ENCODE data around the gene RINL.

RINL gene

DNA sequence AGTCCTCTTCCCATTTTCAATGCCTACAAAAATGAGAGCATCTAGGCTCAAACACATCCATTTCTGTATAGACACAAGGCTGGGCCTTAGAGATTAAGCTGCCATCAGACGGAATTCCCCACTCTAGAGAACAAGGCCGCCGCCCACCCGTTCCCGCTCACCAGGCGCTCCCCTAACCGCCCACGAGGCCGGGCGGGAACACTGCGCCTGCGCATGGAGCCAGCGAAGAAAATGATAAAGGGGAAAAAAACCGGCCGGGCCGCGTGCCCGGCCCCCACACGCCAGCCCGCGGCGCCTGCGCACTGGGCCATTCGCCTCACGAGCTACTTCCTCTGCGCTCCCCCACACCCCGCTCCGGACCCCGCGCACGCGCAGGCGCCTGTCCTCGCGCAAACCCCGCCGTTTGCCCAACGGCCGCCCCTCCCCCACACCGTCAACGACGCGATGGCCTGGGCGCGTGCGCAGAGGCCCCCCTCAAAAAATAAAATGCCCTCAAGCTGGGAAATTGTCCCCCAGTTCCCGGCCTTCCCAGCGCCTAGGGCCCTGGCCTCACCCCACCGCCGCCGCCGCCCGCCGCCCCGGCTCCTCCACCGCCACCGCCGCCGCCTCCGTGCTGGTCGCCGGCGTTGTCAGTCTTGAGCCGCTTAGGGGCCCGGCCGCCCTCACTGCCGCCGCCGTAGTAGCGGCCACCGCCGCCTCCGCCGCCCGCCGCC lies 28.8 kb downstream of the RINL start:
- peak; percentile 98 to 99 for DNase-seq (ENCODE audit: low read depth in 2 of 2)

DNA sequence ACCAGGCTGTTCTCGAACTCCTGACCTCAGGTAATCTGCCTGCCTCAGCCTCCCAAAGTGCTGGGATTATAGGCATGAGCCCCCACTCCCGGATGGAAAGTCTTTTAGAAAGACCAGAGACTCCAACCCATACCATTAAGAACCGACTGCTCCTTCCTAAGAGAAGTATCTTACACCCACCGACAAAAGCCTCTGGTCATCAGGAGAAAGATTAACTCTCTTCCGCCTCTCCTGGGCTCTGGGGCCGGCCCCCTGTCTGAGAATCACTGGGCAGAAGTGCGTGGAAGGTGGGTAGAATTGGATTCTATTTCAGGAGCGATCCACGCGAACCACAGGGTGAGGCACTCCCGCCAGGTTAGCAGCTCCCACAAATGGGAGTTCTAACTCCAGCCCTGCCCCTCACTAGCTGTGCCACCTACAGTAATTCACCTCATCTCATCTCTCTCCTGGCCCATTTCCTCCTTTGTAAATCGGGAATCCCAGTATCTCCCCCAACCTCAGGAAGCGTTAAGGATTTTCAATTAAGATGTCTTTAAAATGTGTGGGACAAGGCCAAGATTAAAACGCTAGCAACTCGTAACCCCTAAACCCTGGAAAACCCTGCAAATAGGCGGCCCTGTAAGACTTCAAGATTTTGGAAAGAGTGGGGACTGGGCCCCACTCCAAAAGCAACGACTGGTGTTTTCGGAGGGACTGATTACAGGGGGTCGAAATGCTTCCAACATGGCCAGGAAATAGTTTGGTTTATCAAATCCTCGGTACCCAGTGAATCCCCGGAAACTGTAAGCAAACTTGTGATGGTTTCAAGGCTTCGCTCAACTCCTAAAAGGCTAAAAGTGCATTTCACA lies 29.6 kb downstream of the RINL start:
- no peak for DNase-seq (ENCODE audit: low read depth in 2 of 2)

DNA sequence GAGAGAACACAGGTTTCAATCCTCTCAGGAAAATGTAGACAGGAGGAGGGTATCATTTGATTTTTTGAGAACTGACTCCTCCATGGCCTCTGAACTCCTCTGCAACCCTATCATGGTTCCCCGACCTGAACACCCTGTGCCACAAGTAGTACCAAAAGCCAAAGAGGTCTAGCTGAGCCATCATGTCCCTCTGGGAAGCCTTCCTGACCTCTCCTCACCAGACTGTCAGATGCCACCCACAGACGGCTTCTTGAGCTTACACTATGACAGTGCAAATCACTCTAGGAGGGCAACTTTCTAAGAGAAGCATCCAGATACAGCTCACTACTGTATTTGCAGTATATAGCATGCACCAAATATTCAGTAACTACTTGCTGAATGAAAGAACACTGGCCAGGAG lies 32.0 kb downstream of the RINL start:
- no peak for DNase-seq (ENCODE audit: low read depth in 2 of 2)

DNA sequence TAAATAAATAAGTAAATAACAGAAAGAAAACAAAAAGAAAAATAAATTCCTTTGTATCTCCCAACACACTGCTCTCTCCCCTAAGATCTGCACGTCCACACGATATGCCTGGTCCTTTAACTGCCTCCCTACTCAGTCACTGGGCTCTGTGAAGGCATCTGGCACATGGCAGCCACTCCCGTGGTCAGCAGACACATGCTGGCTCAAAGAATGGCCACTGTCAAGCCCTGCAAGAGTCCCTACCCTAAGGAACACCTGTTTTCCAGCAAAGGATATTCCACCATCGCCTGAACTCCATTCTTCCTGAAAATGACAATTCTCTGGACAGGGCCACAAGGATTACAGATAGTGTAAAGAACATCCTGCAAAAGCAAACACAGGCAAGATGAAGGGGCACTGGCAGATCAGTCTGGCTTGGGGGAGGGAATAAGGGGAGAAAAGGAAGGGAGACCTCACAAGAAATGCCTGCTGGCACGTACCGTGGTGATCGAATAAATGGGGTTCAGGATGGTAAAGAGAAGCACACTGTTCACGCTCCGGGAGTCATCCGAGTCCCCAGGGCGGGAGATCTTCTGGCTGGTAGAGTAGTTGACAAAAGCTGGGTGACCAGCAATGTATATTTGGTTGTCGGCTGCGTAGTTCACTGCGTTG lies 32.6 kb downstream of the RINL start:
- no peak for DNase-seq (ENCODE audit: low read depth in 2 of 2)

DNA sequence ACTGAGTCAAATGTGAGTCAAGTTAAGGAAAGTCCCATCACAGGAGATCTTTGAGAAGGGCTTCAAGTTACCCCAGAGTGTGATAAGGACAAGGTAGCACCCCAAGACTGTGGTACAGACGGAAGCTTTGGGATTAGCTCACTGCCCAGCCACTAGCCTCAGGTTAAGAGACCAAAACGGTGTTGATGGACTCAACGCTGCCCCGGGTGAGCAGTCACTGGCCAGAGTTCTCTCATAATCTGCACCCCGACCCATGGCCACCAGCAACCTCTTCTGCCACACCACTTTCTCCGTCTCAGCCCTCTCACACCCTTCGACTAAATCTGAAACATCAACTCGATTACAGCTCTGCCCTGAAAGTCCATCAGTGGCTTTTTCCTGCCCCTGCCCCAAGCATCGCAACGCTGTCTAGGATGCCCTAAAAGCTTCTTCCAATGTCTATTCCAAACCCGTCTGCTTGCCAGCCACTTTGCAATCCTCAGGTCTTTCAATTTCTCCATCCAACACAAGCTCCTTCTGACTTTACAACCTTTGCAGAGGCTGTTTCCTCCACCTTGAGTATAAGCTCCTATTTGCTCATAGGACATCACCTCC lies 33.9 kb downstream of the RINL start:
- DNase-seq (ENCODE audit: low read depth in 2 of 2): no peak

DNA sequence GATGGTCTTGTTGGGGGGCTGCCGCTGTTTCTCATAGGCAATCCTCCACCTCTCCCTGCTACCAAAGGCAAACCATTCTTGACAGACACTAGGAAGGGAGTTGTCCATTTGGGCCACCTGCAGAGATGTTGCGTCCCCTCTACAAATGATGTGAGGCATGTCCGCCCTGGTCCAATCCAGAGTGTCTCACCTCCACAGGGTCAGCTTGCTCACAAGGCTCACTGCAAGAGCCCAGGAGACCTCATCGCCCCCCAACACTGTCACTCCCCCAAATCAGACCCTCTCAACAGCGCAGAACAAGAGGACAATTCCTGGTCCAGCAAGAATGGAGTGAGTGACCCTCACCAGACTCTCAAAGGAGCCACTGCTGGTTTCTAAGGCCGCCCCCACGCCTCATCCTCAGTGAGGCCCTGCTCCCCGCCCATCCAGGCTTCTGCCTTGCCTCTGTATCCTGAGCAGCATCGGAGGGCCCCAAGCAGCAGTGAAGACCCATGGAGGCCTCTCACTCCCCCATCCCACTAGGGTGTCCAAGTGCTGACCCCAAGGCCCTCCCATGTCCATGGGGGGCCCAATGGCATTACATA lies 34.8 kb downstream of the RINL start:
- no peak for DNase-seq (ENCODE audit: low read depth in 2 of 2)

DNA sequence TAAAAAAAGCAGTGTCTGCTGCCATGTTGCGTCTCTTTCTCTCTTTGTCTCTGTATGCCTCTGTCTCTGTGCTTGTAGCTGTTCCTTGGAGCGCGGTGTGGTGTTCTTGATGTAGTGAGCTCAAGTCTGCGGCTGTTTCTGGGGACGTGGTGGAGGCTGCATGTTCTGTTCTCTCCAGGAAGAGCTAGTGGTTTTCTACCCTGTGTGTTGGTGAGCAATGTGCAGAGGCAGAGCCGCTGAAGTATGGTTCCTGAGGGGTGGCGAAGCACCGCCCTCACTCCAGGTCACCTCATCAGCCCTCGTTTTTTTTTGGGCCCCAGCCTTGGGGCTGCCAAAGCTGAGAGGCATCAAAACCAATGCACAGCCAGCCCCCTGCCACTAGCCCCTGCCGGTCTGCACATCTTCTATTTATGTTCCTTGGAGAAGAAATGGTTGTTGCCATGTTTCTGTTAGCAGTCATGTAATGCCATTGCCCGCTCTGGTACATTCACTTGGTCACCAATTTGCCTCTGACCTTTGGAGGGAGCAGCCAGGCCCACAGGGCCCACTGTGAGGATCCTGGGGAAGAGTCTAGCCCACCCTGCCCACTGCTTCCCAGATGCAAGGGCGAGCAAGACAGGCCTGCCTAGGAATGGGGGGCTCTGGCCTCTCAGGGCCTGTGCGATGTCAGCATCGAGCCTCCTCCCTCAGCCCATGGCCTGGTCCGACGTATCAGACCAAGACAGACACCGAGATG lies 35.5 kb downstream of the RINL start:
- DNase-seq (ENCODE audit: low read depth in 2 of 2): peak; percentile 53 to 60

DNA sequence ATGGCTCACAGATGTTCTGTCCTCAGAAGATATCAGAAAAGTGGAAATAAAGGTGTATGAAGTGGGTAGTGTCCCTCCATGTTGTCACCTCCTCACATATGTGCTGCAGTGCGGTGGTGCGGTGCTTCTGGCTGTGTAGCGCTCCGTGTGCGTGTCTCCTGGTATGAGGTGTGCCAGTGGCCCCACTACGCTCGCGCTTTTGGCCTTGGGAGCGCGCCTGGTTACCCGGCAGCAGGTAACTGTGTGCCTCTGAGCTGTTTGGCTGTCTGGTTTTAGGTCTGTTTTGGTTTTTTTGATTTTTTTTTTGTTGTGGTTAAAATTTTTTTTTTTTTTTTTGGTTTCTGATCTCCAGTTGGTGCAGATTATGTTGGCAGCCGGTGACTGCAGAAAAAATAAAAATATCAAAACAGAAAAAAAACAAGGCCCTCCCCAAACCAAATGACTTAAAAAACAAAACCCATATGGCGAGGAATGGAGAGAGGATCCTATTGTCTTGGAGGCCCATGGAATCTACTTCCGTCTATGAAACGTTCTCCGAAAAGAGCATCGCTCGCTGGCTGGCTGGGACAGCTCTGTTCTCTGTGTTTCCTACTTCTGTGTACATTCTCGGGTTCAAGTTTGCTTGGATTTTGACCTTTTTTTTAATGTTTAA lies 36.2 kb downstream of the RINL start:
- no peak for DNase-seq (ENCODE audit: low read depth in 2 of 2)

DNA sequence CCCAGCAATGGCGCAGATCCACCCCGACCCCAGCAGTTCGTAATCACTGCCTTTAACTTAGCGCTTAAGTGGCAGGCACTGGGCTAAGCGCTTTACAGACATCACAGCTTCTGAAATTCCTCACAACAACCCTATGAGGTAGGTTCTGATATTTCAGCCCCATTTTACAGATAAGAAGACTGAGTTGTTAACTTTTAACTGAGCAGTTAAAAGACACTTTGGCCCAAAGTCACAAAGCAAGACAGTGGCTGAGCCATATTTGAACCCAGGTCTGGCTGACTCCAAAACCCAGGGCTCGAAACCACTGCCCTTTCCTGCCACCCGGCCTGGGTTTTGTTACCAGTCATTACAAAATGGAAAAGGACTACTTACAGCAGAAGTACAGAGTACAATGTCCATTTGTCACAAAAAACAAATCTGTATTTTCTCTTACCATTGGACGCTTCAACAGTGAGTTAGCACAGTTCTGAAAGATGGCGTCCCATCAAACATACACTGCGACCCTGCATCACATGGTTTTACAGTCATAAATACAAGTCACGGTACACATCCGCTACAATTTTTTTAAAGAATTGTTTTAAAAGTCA lies 36.8 kb downstream of the RINL start:
- no peak for DNase-seq (ENCODE audit: low read depth in 2 of 2)

DNA sequence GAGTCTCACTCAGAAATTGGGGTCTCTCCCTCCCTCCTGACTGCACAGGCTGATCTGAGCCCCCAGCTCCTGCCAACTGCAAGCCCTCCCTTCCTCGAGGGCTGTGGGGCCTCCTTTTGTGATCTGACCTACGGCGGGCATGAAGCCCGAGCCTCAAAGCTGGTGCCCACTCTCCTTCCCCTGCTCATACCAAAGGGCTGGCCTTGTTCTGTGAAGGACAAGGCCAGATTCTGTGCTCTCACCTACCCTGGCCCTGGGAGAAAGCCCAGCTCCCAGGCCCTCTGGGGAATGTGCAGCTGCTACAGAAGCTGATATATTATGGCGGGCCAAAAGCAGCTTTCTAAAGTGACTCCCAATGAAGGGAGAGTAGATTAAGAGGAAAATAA lies 37.5 kb downstream of the RINL start:
- DNase-seq (ENCODE audit: low read depth in 2 of 2): no peak

DNA sequence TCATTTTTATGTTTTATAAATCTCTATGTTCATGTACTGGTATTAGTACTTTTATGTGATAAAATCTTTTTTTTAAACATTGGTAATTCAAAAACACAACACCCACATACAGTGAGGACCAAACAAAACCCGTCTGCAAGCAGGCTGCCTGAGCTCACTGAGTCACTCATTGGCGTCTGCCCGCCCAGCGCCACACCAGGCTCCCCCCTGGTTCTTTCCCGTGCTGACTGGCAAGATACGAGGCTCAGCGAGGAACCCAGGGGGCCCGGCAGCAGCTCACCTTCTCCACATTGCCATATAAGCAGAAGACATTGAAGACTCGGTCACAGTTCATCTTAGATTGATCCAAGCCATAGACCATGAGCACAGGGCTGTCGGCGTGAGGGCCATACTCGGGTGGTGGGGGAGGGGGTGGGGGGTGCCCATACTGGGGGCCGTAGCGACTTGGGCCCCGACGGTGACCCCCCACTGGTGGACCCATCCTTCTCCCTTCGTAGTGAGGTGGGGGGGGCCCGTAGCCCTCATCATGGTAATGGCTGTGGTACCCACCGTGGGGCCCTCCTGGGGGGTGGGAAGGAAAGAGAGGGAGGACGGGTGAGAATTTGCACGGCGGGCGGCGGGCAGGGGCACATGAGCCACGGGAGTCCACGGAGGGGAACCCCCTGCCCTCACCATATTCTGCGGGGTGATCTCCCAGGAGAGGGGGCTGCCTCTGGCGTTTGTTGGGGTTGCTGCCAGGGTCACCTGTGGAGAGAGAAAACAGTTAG lies 38.1 kb downstream of the RINL start:
- DNase-seq (ENCODE audit: low read depth in 2 of 2): no peak

DNA sequence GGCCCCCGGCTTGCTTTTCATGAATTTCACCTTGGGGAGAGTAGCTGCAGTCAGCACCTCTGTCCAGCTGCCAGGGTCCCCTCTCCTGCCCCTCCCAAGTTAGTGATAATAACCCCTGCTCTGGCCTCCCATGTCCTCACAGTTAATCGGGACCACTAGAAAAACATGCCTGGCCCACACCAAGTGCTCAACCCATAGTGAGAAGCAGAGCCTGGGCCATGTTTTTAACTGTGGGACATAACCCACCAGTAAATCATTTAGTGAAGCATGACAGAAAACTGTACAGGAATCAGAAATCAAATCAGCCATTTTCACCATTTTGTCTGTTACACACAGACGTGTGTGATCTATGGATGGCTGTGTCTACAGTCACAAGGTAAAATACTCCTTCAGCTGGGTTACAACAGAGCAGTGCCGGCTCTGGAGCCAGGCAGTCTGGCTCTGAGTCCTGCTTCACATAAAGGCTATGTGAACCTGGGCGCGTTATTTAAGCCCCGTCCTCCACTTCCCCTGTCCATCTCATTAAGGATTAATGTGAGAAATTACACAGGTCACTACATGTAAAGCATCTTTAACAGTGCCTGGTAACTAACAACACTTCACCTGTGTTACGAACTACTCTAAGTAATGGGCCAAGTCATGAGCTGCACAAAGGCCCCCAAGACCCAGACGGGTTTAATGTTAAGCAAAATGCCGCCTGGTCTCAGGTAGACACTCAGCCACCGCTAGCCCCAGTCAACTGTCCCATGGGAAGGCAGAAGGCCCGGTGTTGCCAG lies 38.9 kb downstream of the RINL start:
- no peak for DNase-seq (ENCODE audit: low read depth in 2 of 2)

DNA sequence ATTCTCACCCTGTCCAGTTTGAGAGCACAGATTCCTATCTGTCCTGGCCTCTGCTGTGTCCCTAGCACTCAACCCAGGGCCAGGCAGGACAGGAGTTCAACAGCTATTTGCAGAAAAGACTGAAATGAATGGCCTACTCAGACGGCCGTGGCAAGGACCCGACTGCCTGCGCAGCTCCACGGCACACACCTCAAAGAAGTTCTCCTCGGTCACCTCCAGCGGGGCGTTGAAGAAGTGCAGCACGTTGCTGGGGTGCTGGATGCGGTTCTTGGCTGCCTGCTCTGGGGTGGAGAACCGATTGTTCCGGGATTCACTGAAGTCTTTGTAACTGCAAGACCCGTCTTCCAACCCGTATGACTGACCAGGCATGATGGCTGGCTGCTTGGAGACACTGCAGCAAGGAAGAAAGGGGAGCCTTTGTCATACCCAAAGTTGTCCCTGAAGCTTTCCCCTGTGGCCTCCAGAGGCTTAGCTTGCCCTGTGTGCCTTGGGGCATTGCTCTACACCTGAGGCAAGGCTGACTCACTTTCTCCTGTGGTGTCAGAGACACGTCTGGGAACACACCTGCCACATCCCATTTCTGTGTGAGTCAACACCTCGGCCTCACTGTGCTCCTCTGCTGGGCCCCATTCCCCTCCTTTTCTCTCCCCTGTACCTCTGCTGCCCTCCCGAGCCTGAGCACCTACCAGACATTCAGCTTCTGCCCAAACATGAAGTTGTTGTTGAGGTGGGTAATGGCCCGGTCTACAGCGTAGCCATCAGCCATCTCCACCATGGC lies 39.7 kb downstream of the RINL start:
- peak; percentile 52 to 59 for DNase-seq (ENCODE audit: low read depth in 2 of 2)

DNA sequence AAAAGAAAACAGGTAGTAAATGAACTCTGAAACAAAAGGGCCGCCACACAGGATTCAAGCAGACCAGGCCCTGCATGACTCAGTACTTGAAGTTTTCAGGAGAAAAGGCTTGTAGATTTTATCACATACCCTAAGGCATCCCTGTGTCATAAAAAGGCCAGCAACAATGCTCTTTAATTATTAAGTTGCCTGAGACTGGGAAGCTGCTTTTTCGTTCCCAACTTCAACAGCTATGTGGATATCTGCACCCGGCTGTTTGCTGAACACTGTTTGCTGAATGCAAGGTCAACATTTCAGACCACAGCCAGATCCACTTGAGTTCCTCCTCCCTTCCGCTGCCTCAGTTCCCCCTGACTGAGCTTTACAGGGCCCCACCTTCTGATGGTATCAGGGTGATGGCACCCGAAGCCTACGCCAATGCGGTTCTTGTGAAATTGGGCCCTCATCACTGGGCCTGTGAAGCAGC lies 40.4 kb downstream of the RINL start:
- DNase-seq (ENCODE audit: low read depth in 2 of 2): no peak

DNA sequence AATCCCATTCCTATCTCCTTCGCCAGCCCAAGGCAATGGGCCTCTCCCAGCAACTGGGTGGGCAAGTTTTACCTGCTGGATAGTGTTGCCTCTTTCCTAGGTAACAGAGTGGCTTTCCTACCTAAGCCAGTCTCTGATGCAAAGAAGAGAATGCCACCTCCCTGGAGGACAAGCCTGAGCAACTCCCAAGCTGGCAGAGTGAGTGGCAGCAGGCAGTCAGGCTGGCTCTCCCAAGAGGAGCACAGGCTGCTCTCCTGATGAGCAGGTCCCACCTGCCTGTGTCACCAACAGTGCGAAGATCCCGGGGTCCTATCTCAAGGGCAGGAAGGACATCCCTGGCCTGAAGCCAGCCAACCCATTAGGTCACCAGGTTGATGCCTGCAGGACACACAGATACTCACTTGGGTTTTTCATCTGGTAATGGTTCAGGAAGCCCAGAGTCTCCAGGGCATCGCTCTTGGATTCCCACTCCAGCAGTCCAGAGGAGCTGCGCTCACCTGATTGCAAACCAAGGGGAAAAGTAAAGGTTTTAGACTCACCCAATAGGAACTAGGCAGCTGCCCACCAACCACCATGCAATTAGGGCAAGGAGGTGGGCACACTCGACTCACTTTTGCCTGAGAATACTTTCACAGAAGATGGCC lies 41.0 kb downstream of the RINL start:
- no peak for DNase-seq (ENCODE audit: low read depth in 2 of 2)

DNA sequence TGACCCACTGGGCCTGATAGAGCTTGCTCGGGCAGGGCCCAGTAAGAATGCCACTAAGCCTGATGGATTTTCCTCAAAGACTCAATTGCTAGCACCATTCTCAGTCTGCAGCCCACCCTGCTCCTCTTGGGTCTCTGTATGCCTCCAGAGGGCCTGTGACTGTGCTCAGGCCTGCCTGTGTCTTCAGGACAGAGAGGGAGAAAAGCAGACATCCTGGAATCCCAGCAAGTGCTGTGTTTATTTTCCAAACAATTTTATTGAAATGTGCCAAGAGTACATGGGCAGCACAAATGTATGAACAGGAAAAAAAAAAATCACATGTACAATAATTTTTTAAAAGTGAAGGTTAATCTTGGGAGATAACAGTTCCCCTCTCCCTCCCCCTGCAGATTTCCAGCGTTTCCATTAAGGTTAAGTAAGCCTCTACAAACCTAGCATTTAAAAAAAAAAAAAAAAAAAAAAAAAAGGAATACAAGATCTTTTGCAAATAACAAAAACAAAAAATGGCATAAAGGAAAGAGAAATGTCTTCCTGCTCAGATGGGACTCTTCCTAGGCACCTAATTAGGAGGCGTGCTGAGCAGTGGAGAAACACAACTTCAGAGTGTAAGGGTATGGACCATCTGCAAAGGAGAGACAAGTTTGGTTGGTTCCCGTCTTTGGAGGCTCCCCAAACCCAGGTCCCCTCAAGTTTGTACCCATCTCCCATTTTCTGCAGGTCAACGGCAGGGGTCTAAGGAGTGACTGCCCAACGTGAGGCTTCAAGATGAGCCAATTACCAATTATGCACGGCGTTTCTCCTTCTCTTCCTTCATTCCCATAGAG lies 41.7 kb downstream of the RINL start:
- no peak for DNase-seq (ENCODE audit: low read depth in 2 of 2)

DNA sequence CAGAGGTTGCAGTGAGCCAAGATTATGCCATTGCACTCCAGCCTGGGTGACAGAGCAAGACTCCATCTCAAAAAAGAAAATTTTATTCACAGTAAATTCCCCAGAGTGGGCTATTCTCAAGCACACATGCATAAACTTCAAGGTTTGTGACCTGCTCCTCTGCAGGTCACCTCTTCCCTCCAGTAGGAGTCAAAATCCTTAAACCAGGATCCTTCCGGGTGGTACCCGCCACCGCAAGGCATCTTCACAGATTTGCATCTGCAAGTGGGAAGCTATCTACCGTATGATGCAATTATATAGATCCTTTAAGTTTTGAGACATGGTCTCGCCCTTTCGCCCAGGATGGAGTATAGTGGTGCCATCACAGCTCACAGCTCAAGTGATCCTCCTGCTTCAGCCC lies 43.5 kb downstream of the RINL start:
- no peak for DNase-seq (ENCODE audit: low read depth in 2 of 2)

Data from stimulated activated CD8-positive, alpha-beta memory T cell treated with anti-CD3 and anti-CD28 coated beads, Interleukin-15, amount 100 ng/mL, for 48 hours (primary cell).